Right lobe of liver (tissue), 4 donors: ENCODE measurements around the gene ITGA4.

Source experiments
- CTCF ChIP-seq, 4 donors: fragments of 200-600 bp in 3 of 4; fragments of 450-650 bp in 1 of 4; IDR thresholded peaks; one replicate each; pipeline versions ENCODE4 v1.5.1 to v1.8.0; 2016 to 2022; ENCODE audit warnings: antibody characterized with exemption in 4 of 4, mild to moderate bottlenecking in 2 of 4
- POLR2A ChIP-seq: fragments of 450-650 bp; IDR thresholded peaks from one replicate; pipeline ENCODE4 v1.6.1; 2017; ENCODE audit warnings: antibody characterized with exemption, mild to moderate bottlenecking
- donor health status: DM: no; HTN: no; CAD: no.
- donor health status: DM: no; HTN: no; CAD: no.
- donor health status: DM: no; HTN: yes; CAD: no.

- TF ChIP-seq CTCF (IDR thresholded peaks at IDR 0.05) (no peak), POLR2A (no peak)
Measured at GRCh38 chr2:181420259-181421130, 36.7 kb upstream of the ITGA4 start.
